Osteocyte (in vitro differentiated cells): ENCODE measurements around the gene ERICH4. TPM values are rescaled to one million over a fixed set of nuclear protein-coding genes. Genes with fewer than 3 reads are reported as not detected.

Experiments used
- DNase-seq: peaks from one replicate; pipeline ENCODE4 v3.0.0; 2021; ENCODE audit warnings: mixed read lengths; ENCODE audit not compliant: unreplicated experiment; ENCODE audit errors: extremely low spot score
- H3K27ac Mint-ChIP-seq: one replicate; pipeline ENCODE4 v1.8.0; 2021; ENCODE audit warnings: mild to moderate bottlenecking, mixed read lengths; ENCODE audit not compliant: unreplicated experiment
- H3K27me3 Mint-ChIP-seq: one replicate; pipeline ENCODE4 v1.8.0; 2021; ENCODE audit warnings: mixed read lengths; ENCODE audit not compliant: unreplicated experiment
- H3K36me3 Mint-ChIP-seq: one replicate; pipeline ENCODE4 v1.8.0; 2021; ENCODE audit warnings: mixed read lengths; ENCODE audit not compliant: unreplicated experiment
- H3K4me1 Mint-ChIP-seq: one replicate; pipeline ENCODE4 v1.8.0; 2021; ENCODE audit warnings: mixed read lengths; ENCODE audit not compliant: unreplicated experiment
- H3K4me3 Mint-ChIP-seq: one replicate; pipeline ENCODE4 v1.8.0; 2021; ENCODE audit warnings: mild to moderate bottlenecking, moderate library complexity, mixed read lengths; ENCODE audit not compliant: unreplicated experiment
- H3K9me3 Mint-ChIP-seq: one replicate; pipeline ENCODE4 v1.8.0; 2021; ENCODE audit warnings: mixed read lengths; ENCODE audit not compliant: unreplicated experiment
- CTCF ChIP-seq: fragments of 200-600 bp; sonication (generic); IDR thresholded peaks from 2 replicates; pipeline ENCODE4 v1.5.0; 2021; ENCODE audit warnings: antibody characterized with exemption, mild to moderate bottlenecking, moderate library complexity
- total RNA-seq: library from RNA; stranded (reverse); gene quantifications from 2 replicates; pipeline ENCODE4 v1.2.1, GENCODE V29; 2021

ERICH4 gene
- total RNA-seq, 1 donor from 2014 or later = not detected

DNA sequence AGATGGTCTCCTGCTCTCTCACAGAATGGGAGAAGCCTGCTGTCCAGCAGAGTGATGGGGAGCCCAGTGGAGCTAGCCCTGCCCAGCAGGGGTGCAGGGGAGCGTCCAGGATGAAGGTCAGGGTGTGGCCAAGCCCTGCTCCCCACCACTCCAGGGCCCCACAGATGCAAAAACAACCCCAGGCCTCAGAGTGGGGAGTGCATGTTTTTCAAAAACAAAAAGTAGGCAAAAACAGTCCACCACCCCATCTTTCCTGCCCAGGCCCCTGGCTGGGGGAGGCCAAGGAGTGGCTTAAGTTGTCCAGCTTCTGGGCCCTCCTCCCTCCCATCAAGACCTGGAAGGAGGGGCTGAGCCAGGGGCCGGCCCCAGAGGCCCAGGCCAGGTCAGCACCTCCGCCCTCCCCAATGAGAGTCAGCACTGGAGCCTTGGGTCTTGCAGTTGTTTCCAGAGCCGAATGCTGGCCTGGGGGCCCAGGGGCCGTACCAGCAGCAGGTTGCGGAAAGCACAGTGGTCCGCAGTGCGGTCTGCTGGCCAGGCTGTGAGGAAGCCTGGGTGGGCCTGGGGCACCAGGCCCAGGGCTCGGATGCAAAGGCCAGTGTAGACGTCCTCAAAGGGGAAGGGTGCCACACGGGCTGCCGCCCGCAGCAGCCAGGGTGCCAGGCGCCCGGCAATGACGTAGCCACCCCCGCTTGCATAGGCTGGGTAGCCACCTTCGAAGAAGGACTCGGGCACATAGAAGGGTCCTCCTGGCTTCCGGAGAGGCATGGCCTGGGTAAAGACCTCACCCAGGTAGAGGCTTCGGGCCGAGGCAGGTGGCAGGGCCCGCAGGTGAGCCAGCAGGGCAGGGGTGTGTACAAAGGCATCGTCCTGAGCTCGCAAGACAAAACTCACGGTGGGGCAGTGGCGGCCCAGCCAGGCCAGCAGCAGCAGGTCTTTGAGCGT lies 17.5 kb upstream of the ERICH4 start:
- Mint-ChIP-seq H3K36me3 (peaks cover 11% of the 10 kb centered on the region), H3K4me3 (no peak overlapping the region), H3K27ac (no peak overlapping the region), H3K9me3 (no peaks in the 10 kb centered on the region), H3K4me1 (peaks cover 13% of the 10 kb centered on the region), H3K27me3 (no peaks in the 10 kb centered on the region)
- no peak for DNase-seq
- no peak for TF ChIP-seq CTCF

DNA sequence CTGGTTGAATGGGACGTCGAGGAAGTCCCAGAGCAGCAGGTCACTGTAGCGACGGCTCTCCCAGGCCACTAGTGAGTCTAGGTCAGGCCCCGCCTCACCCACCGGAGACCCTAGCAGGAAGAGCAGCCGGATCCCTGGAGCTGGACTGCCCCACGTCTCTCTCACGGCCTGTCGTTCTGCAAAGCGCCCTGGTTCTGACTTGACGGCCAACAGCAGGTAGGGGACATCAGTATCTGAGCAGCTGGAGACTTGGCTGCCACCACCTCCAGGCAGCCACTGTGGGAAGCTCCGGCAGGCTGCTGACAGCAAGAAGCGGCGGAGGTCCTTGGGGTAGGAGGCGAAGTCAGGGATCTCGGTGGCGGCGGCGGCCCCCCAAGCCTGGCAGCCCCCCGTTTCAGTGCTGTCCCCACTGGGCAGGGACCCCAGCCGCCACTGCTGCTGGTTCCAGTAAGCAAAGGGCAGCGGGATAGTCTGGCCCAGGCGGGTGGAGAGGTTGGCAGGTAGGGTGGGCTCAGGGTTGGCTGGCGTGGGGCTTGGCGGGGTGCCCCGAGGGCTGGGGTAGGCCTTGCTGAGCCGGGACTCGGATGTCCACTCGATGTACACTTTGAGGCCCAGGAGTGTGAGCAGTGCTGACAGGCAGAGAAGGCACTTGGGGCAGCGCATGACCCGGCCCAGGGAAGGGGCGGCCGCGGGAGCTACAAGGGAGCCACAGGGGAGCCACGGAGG lies 16.7 kb upstream of the ERICH4 start:
- peaks cover 13% of the 10 kb centered on the region for H3K4me1 Mint-ChIP-seq
- no peak overlapping the region for H3K4me3 Mint-ChIP-seq
- no peak for DNase-seq
- no peak overlapping the region for H3K27ac Mint-ChIP-seq
- H3K9me3 Mint-ChIP-seq = no peaks in the 10 kb centered on the region
- no peaks in the 10 kb centered on the region for H3K27me3 Mint-ChIP-seq
- H3K36me3 Mint-ChIP-seq = peaks cover 11% of the 10 kb centered on the region
- no peak for TF ChIP-seq CTCF

DNA sequence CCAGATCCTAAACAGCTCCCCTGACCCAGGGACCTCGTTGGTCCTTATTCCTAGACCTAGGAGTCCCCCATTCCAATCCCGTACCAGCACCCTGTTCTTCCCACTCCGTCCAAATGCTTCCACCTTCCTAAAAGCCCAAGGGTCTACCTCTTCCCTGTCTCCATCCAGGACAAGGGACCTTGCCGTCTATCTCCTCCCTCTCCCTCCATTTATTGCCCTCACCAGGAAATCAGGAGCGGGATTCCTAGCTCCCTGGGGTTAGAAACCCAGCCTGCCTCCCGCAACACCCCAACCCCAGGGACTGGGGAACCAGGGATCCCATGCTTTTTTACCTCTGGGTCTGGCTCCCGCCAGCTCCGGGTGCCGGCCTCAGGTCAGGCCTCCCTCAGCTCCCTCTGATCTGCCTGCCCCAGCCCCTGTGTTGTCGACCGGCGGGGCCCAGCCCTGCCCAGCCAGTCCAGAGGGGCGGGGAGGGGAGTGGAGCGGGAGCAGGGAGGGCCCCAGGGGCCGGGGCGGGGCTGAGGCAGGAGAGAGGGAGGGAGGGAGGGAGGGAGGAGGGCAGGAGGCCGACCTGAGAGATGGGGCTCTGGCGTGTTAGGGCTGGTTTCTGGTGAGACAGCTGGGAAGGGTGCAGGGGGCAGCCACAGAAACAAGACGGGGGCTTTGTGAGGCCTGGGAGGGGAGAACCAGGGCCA lies 15.9 kb upstream of the ERICH4 start, which contains the start of gene B3GNT8:
Gene B3GNT8, minus strand, starts transcription at position 423 of the 695 bp plus-strand sequence. CDS start 596 bp downstream, outside the sequence.
- Mint-ChIP-seq H3K4me1 (peaks cover 13% of the 10 kb centered on the region), H3K36me3 (peaks cover 7% of the 10 kb centered on the region), H3K4me3 (peak within 1 kb of the TSS; percentile 53), H3K27me3 (no peaks in the 10 kb centered on the region), H3K27ac (peak within 1 kb of the TSS; percentile 78), H3K9me3 (no peaks in the 10 kb centered on the region)
- DNase-seq = no peak
- no peak for TF ChIP-seq CTCF

DNA sequence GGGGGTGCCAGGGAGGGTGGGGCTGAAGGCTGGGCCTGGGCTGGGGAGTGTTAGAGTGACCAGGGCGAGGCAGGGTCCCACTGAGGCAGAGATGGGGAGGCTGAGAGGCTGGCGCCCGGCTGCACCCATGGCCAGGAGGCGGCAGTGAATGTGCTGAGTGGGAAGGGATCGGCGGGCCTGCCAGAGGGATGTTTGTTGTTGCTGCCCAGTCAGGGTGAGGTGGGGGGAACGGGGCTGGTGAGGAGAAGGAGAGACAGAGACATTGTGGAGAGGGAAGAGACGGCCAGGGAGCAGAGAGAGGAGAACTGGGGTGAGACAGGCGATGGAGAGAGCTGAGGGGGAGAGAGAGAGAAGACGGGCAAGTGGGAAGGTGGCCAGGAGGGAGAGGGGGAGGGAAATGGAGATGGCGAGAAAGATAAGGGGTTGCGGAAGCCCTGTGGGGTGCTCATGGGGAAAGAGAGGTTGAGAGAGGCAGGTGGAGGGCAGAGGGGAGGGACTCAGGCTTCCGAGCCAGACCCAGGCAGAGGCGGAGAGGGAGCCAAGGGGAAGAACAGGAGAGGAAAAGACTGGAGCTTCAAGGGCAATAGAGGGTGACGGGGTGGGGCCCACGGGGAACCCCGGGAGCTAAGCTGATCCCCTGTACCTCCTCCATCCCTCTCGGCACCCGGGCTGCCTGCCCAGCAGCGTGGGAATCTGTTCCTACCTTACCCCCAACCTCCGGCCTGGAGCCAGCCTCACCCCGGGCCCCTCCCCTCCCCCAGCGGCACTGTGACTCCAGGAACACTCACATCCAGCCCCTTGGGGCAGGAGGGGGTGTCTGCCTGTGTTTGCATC lies 15.1 kb upstream of the ERICH4 start:
- H3K27ac Mint-ChIP-seq = no peak overlapping the region
- H3K9me3 Mint-ChIP-seq = no peaks in the 10 kb centered on the region
- TF ChIP-seq CTCF = no peak
- H3K36me3 Mint-ChIP-seq = no peaks in the 10 kb centered on the region
- no peaks in the 10 kb centered on the region for H3K27me3 Mint-ChIP-seq
- no peak overlapping the region for H3K4me3 Mint-ChIP-seq
- no peak for DNase-seq
- peaks cover 13% of the 10 kb centered on the region for H3K4me1 Mint-ChIP-seq
